ENCODE data around the gene ARSA. TPM values are rescaled to one million over a fixed set of nuclear protein-coding genes. Genes with fewer than 3 reads are reported as not detected.

Gene ARSA
- total RNA-seq: 10 to 100 TPM in 6 of 8 experiments, 1 to 10 TPM in 2; 7.1 to 43.4 (median 13.2) TPM

DNA sequence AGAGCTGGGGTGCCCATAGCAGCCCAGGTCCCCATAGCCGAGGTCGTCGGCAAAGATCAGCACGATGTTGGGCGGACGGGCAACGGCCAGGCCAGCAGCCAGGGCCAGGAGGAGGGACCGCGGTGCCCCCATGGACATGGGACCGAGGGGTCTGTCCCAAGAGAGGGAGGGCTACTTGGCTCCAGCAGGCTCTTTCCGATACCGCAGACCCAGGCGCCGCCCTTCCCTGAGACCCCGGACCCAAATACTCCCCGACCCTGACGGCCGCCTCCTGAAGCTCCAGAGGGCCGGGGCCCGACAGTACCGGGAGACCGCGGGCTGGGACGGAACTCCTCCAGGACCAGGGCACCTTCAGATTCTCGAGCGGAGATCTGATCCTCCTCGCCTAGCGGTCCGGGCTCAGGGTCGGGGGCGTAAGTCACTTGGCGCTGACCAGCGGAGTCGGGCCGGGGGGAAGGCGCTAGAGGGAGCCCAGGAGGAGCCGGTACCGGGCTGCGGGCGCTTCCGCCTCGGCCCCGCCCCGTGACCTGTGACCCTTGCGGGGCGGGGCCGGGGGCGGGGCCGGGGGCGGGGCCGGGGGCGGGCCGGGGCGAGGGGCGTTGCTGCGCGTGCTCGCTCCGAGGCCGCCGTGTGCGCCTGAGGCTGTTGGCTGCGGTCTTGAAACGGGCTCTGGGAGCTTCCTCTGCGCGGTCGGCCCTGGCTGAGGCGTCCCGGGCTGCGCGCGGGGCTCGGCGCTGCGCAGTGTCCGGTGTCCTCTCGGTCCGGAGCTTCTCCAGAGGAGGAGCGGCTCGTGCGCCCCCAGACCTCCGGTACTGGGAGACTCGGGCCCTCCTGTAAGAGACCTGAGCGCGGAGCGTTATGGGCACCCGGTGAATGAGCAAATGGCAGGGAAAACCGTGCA lies at the start of gene ARSA:
Gene ARSA (minus strand): TSS at position 511 of the 901 bp plus-strand sequence. CDS start 373 bp downstream, at position 138.
- Histone ChIP-seq H3K4me1 (replicated peaks in 1 of 2) (peaks cover 14 to 18% of the 10 kb centered on the region in 2 donors), H3K4me3 (peak within 1 kb of the TSS; percentile 50 to 78 (median 58)), H3K27ac (no peak within 1 kb of the TSS)
- 0 to 4% (median 0%) methylated on average over 2 to 22 of the region's 88 CpGs; no CpG with 5 or more reads in 5 of the 10 experiments for WGBS, 10 experiments
- in situ Hi-C loops (cut with MboI; ENCODE audit: low pct_unique_long_range_greater_than_20kb in 2 of 9, low sequenced_read_pairs in 9 of 9, unreplicated experiment in 9 of 9): no loop called here
- ATAC-seq (replicated peaks in 6 of 8): peak; percentile 88 to 96 (median 91)

DNA sequence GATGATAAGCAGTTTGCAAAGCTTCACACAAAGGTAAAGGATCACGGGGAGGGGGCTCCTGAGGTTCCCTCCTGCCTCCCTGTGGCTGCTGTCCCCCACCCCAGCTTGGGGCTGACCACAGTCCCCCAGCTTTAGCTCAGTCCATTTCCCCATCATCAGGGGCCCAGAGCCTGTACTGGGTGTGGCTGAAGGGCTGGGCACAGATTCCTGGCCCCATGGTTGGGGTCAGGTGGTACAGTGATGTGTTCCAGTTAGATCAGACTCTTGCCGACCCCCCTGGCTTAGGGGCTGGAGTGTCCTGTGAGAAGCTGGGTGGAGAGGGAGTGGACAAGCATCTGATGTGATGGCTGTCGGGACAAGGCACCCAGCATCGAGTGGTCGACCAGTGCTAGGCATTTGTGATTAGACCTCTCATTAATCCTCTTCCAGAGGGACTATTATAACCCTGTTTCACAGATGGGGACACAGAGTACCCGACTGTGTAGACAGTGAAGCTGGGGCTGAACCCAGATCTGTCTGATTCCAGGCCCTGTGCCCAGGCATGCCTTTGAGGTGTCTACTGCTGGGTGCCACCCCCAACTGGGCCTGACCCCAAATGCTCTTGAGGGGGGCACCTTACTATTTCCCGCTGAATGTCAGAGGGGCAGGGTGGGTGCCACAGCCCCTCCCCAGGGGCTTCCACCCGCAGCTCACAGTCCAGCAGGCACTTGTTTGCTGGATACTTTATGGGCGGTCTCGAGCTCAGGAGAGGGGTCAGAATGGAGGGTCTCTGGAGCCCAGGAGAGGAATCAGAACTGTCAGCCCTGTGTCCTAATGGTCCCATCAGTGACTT lies 48.9 kb upstream of the ARSA start:
- in situ Hi-C loops (cut with MboI; ENCODE audit: low pct_unique_long_range_greater_than_20kb in 2 of 9, low sequenced_read_pairs in 9 of 9, unreplicated experiment in 9 of 9): no loop called here
- H3K4me3 ChIP-seq: no peak overlapping the region
- ATAC-seq (replicated peaks in 6 of 8): no peak
- WGBS, 10 experiments: 25 to 92% (median 82%) methylated on average over 2 to 6 of the region's 10 CpGs; no CpG with 5 or more reads in 6 of the 10 experiments
- H3K4me1 ChIP-seq (replicated peaks in 1 of 2): peaks cover 0 to 6% of the 10 kb centered on the region in 2 donors
- no peak overlapping the region for H3K27ac ChIP-seq

DNA sequence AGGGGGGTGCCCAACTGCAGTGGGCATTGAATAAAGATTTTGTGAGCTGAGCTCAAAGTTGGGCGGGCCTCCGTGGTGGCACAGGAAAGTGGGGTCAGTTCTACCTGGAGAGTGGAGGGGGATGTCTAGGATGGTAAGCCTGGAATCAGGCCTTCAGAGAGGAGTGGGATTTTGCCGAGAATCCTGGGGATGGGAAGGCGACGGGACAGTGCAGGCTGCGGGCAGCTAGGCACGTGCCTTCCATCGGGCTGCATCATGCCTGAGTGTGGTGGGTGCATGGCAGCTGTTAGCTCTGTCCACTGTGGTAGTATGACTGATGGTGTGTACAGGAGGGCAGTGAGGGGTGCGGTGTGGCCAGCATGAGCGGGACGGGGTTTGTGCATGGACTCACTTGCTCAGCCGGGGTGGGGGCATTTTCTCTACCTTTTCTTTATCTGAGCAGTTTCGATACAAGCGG lies 48.3 kb upstream of the ARSA start:
- in situ Hi-C loops (cut with MboI; ENCODE audit: low pct_unique_long_range_greater_than_20kb in 2 of 9, low sequenced_read_pairs in 9 of 9, unreplicated experiment in 9 of 9): no loop called here
- WGBS, 10 experiments: 80 to 100% (median 85%) methylated on average over 1 to 4 of the region's 14 CpGs; no CpG with 5 or more reads in 6 of the 10 experiments
- H3K27ac ChIP-seq: no peak overlapping the region
- H3K4me1 ChIP-seq (replicated peaks in 1 of 2): peaks cover 0 to 6% of the 10 kb centered on the region in 2 donors
- H3K4me3 ChIP-seq: no peak overlapping the region
- ATAC-seq (replicated peaks in 6 of 8): no peak

DNA sequence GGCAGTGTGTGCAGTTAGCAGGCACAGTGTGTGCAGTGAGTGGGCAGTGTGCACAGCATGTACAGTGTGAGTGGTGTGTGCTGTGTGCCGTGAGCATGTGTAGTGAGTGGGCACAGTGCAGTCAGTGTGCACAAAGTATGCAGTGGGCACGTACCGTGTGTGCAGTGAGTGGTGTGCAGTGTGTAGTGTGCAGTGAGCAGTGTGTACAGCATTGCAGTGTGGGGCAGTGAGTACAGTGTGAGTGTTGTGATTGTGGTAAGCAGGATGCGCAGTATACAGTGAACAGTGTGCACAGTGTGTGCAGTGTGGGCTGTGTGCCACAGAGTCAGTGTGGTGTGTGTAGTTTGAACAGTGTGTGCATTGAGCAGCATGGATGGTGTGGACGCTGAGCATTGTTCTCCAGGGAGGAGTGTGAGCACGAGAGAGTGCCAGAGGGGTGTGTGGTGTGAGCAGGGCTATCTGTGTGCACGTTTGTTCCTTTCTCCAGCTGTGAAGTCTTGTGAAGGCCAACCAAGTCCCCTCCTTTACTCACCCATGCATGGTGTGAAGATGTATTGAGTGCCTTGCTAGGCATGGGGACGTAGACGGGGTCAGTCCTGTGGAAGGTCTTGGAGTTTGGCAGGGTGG lies 47.7 kb upstream of the ARSA start:
- in situ Hi-C loops (cut with MboI; ENCODE audit: low pct_unique_long_range_greater_than_20kb in 2 of 9, low sequenced_read_pairs in 9 of 9, unreplicated experiment in 9 of 9): no loop called here
- ATAC-seq (replicated peaks in 6 of 8): no peak
- WGBS, 10 experiments: 20 to 100% (median 42%) methylated on average over 1 to 2 of the region's 9 CpGs; no CpG with 5 or more reads in 6 of the 10 experiments
- no peak overlapping the region for H3K27ac ChIP-seq
- peaks cover 0 to 6% of the 10 kb centered on the region in 2 donors for H3K4me1 ChIP-seq (replicated peaks in 1 of 2)
- peak overlapping the region; percentile 51 to 97 (median 64) for H3K4me3 ChIP-seq

DNA sequence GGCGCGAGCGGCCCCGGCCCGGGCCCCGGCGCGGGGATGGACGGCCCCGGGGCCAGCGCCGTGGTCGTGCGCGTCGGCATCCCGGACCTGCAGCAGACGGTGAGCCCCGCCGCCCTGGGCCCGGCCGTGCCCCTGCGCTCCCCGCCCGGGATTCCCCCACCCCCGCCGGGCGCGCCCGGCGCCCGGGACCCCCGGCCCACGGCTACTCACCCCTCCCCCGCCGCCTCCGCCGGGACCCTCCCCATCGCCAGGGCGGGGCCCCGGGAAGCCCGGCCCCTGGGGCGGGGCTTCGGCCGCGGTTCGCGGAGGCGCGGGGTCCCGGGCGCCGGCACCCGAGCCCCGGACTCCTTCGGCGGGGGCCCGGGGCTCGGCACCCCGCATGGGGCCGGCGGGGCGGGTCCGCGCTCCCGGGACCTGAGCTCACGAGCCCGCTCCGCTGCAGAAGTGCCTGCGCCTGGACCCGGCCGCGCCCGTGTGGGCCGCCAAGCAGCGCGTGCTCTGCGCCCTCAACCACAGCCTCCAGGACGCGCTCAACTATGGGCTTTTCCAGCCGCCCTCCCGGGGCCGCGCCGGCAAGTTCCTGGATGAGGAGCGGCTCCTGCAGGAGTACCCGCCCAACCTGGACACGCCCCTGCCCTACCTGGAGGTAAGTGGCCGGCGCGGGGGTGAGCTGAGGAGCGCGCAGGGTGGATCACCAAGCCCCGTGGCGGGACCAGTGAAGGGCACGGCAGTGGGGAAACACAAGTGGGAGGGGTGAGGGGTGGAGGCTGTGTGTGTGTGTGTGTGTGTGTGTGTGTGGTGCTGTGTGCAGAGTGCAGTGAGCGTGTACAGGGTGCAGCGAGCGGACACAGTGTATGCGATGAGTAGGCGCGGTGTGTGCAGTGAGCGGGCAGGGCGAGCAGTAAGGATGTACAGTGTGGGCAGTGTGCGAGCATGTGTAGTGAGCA lies 46.9 kb upstream of the ARSA start:
- ATAC-seq (replicated peaks in 6 of 8): peak; percentile 67 to 84 (median 74)
- peak overlapping the region; percentile 72 to 91 for H3K27ac ChIP-seq
- H3K4me1 ChIP-seq (replicated peaks in 1 of 2): peaks cover 0 to 6% of the 10 kb centered on the region in 2 donors
- in situ Hi-C loops (cut with MboI; ENCODE audit: low pct_unique_long_range_greater_than_20kb in 2 of 9, low sequenced_read_pairs in 9 of 9, unreplicated experiment in 9 of 9): no loop called here
- H3K4me3 ChIP-seq: peak overlapping the region; percentile 51 to 97 (median 64)
- 16 to 88% methylated on average over 4 to 21 of the region's 105 CpGs; no CpG with 5 or more reads in 8 of the 10 experiments for WGBS, 10 experiments

DNA sequence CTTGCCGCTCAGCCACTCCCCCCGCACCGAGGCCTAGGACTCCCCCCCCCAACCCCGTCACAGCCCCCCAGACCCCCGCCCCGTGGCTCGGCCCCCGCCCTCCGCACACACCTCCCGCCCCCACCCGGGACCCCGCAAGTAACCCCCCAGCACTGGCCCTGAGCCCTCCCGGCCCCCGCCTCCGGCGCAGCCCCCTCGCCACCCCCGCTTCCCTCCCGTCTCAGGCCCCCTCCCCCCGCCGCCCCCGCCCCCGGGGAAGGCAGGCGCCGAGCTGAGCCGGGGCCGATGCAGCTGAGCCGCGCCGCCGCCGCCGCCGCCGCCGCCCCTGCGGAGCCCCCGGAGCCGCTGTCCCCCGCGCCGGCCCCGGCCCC lies 46.2 kb upstream of the ARSA start:
- Histone ChIP-seq H3K4me1 (replicated peaks in 1 of 2) (peaks cover 0 to 6% of the 10 kb centered on the region in 2 donors), H3K27ac (peak overlapping the region; percentile 72 to 91), H3K4me3 (peak overlapping the region; percentile 51 to 97 (median 64))
- no CpG with 5 or more reads among the region's 43 CpGs for WGBS, 10 experiments
- peak in 6 of 8 experiments; percentile 10 to 48 (median 40) for ATAC-seq (replicated peaks in 6 of 8)
- in situ Hi-C loops (cut with MboI; ENCODE audit: low pct_unique_long_range_greater_than_20kb in 2 of 9, low sequenced_read_pairs in 9 of 9, unreplicated experiment in 9 of 9): no loop called here

DNA sequence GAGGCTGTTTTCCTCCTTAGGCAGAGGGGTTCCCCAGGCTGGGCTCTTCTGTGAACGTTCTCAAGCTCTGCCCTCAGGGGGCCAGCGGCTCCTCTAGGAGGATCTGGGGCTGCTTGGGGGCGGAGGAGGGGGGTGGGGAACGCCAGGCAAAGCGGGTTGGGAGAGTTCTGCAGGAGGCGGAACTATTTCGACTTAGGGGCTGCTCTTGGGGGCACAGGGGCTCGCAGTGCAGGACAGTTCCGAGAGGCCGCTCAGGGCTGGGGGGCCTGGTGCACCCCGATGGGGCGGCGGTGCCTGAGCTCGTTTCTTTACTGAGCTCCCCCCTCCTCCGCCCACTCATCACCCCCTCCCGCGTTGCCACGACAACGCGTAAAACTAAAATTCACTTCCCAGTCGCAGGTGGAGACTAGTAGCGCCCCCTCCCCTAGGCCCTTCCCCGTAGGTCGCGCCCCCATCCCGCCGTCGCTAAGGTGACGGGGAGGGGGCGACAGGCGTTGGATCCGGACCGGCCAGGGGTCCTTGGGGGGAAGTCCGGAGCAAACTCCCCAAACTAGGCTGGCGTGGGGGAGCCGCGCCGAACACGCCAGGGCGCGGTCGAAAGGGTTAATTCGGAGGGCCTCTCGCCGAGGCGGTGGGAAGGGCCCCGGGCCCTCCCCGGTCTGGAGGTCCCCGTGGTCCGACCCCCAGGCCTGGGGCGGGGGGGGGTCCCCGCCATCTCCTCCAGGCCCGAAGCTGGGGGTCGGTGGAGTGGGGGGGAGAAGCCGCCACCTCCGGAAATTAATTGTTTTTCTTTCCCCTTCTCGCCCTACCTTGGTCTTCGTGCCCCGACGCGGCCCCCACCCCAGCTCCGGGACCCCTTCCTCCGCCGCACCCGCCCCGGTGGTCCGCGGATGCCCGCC lies 45.5 kb upstream of the ARSA start:
- no CpG with 5 or more reads among the region's 69 CpGs for WGBS, 10 experiments
- Histone ChIP-seq H3K4me1 (replicated peaks in 1 of 2) (peaks cover 0 to 6% of the 10 kb centered on the region in 2 donors), H3K4me3 (peak overlapping the region; percentile 51 to 97 (median 64)), H3K27ac (peak overlapping the region in 1 of 2 donors; percentile 61)
- in situ Hi-C loops (cut with MboI; ENCODE audit: low pct_unique_long_range_greater_than_20kb in 2 of 9, low sequenced_read_pairs in 9 of 9, unreplicated experiment in 9 of 9): no loop called here
- peak in 2 of 8 experiments; percentile 7 to 19 for ATAC-seq (replicated peaks in 6 of 8)

DNA sequence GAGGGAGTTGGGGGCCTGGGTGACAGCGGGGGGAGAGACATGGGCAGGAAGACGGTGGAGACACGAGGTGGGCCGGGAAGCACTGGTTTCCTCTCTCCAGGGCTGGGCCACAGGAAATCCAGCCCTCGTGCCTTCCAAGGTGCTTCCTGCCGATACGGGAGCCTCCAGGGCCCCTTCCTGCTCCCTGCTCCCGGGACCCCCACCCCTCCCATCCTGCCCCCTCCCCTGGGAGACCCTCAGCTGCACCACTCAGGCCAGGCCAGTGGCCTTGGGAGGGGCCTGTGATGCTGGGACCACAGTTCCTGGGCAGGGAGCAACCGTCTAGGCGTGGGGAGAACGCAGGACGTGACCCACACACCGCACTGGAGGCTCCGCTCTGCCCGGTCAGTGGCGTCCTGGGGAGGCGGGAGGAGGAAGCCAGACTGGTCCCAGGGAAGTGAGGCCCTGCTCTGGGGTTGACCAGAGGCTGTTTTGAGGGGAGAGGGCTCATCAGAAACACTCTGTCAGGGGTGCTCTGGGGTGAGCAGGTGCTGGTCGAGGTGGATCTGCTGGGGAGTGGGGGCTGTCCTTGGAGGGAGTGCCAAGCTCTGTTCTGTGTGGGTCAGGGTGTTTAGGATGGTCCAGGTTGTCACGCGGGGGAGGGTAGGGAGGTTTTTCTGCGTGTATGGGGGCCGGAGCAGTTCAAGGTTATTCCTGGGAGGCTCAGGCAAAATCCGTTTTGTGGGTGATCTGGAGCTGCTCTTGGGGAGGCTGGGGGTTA lies 44.7 kb upstream of the ARSA start, which contains the start of gene SHANK3:
Gene SHANK3 (plus strand): TSS at position 353 of the 760 bp plus-strand sequence.
- peak within 1 kb of the TSS; percentile 51 to 97 (median 64) for H3K4me3 ChIP-seq
- no peak for ATAC-seq (replicated peaks in 6 of 8)

DNA sequence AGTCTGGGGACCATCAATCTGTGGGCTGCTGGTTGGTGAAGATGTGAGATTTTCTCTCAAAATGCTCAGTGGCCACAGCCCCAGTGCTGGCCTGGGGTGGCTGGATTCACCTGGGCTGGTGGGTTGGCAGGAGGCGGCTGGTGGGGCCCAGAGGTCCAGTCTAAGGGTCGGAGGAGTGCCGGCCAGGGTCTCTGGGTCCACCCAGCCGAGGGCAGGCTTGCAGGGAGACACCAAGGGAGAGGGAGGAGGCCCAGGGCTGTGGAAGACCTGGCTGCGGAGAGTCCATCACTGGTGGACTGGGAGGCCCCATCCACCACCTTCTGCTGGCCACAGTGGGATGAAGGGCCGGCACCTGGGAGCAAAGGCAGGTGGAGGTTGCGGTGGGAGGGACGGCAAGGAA lies 44.1 kb upstream of the ARSA start:
- Histone ChIP-seq H3K27ac (no peak overlapping the region), H3K4me3 (no peak overlapping the region), H3K4me1 (replicated peaks in 1 of 2) (peaks cover 0 to 6% of the 10 kb centered on the region in 2 donors)
- 60 to 100% methylated on average over 1 of the region's 8 CpGs; no CpG with 5 or more reads in 8 of the 10 experiments for WGBS, 10 experiments
- in situ Hi-C loops (cut with MboI; ENCODE audit: low pct_unique_long_range_greater_than_20kb in 2 of 9, low sequenced_read_pairs in 9 of 9, unreplicated experiment in 9 of 9): no loop called here
- ATAC-seq (replicated peaks in 6 of 8): no peak

More for the DNA sequence above, 44.7 kb upstream of the ARSA start, which contains the start of gene SHANK3:
- peaks cover 0 to 6% of the 10 kb centered on the region in 2 donors for H3K4me1 ChIP-seq (replicated peaks in 1 of 2)
- in situ Hi-C loops (cut with MboI; ENCODE audit: low pct_unique_long_range_greater_than_20kb in 2 of 9, low sequenced_read_pairs in 9 of 9, unreplicated experiment in 9 of 9): no loop called here
- WGBS, 10 experiments: 0 to 84% (median 0%) methylated on average over 1 to 5 of the region's 23 CpGs; no CpG with 5 or more reads in 7 of the 10 experiments
- peak within 1 kb of the TSS in 1 of 2 donors; percentile 61 for H3K27ac ChIP-seq

DNA sequence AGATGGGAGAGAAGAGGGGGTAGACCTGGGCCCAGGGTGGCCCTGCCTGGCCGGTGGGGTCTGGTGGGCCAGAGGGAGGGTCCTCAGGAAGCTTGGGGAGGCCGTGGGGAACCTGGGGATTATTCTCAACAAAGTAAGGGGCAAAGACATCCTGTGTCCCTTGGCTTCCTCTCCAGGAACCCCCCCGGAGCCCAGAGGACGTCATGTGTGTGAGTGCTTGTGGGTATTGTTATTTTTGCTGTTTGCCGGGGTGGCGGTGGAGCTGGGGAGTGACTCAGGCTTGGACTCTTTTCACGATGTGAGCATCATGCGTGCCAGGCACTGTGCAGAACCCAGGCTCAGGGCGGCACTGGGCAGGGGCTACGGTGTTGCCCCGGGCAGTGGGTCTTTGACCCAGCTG lies 43.7 kb upstream of the ARSA start:
- ATAC-seq (replicated peaks in 6 of 8): no peak
- in situ Hi-C loops (cut with MboI; ENCODE audit: low pct_unique_long_range_greater_than_20kb in 2 of 9, low sequenced_read_pairs in 9 of 9, unreplicated experiment in 9 of 9): no loop called here
- Histone ChIP-seq H3K27ac (no peak overlapping the region), H3K4me3 (no peak overlapping the region), H3K4me1 (replicated peaks in 1 of 2) (peaks cover 0 to 6% of the 10 kb centered on the region in 2 donors)
- WGBS, 10 experiments: 28% methylated on average over 2 of the region's 11 CpGs; no CpG with 5 or more reads in 9 of the 10 experiments
